ENCODE measurements around the gene LORICRIN. TPM values are rescaled to one million over a fixed set of nuclear protein-coding genes. Genes with fewer than 3 reads are reported as not detected.

LORICRIN gene
- total and polyA plus RNA-seq, 8 donors = not detected

DNA sequence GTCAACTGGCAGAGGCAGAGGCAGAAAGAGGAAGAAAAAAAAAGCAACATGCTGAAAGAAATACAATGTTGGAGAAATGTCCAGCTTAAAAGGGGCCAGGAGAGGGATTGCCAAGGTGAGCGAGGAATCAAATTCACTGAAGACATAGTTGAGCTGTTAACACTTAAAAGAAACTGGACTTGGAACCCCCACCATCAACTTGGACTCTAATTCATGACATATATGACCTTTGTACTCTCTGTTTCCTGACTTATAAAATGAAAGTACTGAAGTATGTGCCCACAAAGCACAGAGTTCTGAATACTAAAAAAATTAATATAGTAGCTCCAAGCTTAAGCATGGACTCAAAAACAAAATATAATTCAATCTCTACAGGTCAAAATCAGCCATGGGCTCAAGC lies 26.0 kb upstream of the LORICRIN start:
- Histone ChIP-seq H3K36me3 (no peaks in the 10 kb centered on the region), H3K4me3 (no peak overlapping the region), H3K27me3 (peaks cover 0 to 8% of the 10 kb centered on the region in 2 donors), H3K4me1 (peaks cover 0 to 24% of the 10 kb centered on the region in 2 donors), H3K27ac (no peak overlapping the region), H3K9me3 (no peaks in the 10 kb centered on the region)
- ATAC-seq (no peak), DNase-seq (no peak)
- TF ChIP-seq, protein P1, sequence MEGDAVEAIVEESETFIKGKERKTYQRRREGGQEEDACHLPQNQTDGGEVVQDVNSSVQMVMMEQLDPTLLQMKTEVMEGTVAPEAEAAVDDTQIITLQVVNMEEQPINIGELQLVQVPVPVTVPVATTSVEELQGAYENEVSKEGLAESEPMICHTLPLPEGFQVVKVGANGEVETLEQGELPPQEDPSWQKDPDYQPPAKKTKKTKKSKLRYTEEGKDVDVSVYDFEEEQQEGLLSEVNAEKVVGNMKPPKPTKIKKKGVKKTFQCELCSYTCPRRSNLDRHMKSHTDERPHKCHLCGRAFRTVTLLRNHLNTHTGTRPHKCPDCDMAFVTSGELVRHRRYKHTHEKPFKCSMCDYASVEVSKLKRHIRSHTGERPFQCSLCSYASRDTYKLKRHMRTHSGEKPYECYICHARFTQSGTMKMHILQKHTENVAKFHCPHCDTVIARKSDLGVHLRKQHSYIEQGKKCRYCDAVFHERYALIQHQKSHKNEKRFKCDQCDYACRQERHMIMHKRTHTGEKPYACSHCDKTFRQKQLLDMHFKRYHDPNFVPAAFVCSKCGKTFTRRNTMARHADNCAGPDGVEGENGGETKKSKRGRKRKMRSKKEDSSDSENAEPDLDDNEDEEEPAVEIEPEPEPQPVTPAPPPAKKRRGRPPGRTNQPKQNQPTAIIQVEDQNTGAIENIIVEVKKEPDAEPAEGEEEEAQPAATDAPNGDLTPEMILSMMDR (IDR thresholded peaks at IDR 0.05) = no peak
- intact Hi-C loops (cut with DNase I) = no loop called here

DNA sequence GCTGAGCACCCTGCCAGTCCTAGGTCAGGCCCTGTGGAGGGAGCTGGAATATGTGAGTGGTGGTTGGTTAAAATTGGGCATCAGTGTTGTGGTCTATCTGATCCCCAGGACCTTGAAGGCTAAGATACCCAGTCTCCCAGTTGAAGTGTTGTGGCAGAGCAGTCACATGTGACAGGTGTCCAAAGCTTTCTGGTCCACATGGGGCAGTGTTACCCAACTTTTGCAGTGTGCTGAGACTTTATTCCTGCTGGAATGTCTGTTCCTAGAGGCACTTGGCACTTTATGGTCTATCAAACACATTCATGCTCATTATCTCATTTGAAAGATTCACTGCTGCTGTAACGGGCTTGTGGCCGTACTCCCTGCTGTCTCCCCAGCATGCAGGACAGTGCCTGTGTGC lies 21.0 kb upstream of the LORICRIN start:
- no peak for ATAC-seq
- intact Hi-C loops (cut with DNase I) = no loop called here
- no peak overlapping the region for H3K4me3 ChIP-seq

DNA sequence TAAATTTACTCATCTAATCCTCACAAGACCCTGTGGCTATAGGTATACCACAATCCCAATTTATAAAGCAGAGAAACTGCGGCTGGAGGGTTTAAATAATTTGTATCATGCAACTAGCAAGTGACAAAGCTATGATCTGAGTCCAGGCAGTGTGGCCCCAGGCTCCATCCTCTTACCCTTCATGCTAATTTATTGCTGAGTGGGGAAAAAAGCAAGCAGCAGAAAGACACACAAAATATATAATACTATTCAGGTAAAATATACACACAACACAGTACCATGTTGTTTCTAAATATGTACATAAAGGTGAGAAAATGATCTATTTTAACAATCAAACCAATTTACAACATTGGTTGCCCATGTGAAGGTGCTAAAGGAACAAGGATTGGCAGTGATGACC lies 17.3 kb upstream of the LORICRIN start:
- TF ChIP-seq, protein P1 (IDR thresholded peaks at IDR 0.05) = no peak
- no peak for ATAC-seq
- no peaks in the 10 kb centered on the region for H3K4me1 ChIP-seq
- no peaks in the 10 kb centered on the region for H3K36me3 ChIP-seq
- H3K9me3 ChIP-seq = no peaks in the 10 kb centered on the region
- no peak overlapping the region for H3K4me3 ChIP-seq
- no peak overlapping the region for H3K27ac ChIP-seq
- intact Hi-C loops (cut with DNase I) = no loop called here
- DNase-seq = no peak
- peaks cover 0 to 10% of the 10 kb centered on the region in 2 donors for H3K27me3 ChIP-seq

More for the DNA sequence above, 21.0 kb upstream of the LORICRIN start:
- Histone ChIP-seq H3K9me3 (no peaks in the 10 kb centered on the region), H3K27me3 (no peaks in the 10 kb centered on the region), H3K4me1 (no peaks in the 10 kb centered on the region), H3K27ac (no peak overlapping the region), H3K36me3 (no peaks in the 10 kb centered on the region)
- no peak for DNase-seq
- TF ChIP-seq, protein P1 (IDR thresholded peaks at IDR 0.05) = no peak

DNA sequence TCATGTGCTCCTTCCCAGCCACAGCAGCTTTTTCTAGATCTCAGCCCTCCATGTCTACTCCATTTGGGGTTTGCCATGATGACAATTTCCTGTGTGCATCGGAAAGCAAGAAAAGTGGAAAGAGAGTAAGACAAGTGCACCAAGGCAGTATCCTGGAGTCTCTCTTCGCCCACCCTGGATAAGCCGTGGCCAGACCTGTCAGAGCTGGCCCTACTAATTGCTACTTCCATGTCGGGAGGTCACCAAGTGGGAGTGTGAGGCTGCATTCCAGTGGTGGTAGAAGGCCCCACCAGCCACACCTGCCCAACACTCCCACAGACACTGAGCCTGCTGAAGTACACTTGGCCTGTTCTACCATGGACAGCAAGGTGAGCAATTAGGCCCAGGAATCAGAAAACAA lies 14.0 kb upstream of the LORICRIN start:
- no peak for ATAC-seq
- Histone ChIP-seq H3K36me3 (no peaks in the 10 kb centered on the region), H3K4me1 (no peaks in the 10 kb centered on the region), H3K27ac (no peak overlapping the region), H3K27me3 (peaks cover 0 to 19% of the 10 kb centered on the region in 2 donors), H3K4me3 (no peak overlapping the region), H3K9me3 (no peaks in the 10 kb centered on the region)
- no peak for DNase-seq
- intact Hi-C loops (cut with DNase I) = no loop called here
- TF ChIP-seq, protein P1 (IDR thresholded peaks at IDR 0.05) = no peak

GRCh38 chr1:153246018-153246417 lies 13.5 kb upstream of the LORICRIN start:
- no peak overlapping the region for H3K27ac ChIP-seq
- DNase-seq = no peak
- H3K36me3 ChIP-seq = no peaks in the 10 kb centered on the region
- H3K27me3 ChIP-seq = peaks cover 0 to 19% of the 10 kb centered on the region in 2 donors
- no peaks in the 10 kb centered on the region for H3K9me3 ChIP-seq
- no peak overlapping the region for H3K4me3 ChIP-seq
- no peak for ATAC-seq
- intact Hi-C loops (cut with DNase I) = no loop called here
- no peaks in the 10 kb centered on the region for H3K4me1 ChIP-seq
- TF ChIP-seq, protein P1 (IDR thresholded peaks at IDR 0.05) = no peak

All from left lung (tissue), 10 donors.